GM18502 (cell line): ENCODE results near the gene BDH1.

ENCODE experiments used
- ATAC-seq: cut with Tn5 transposase; IDR thresholded peaks from one replicate; pipeline ENCODE4 v1.9.1; 2021; ENCODE audit warnings: mild to moderate bottlenecking; ENCODE audit not compliant: unreplicated experiment, poor library complexity

Gene BDH1

GRCh38 chr3:197552198-197552597 lies 3.6 kb downstream of the BDH1 start:
- ATAC-seq = no peak

GRCh38 chr3:197550489-197550888 lies 5.3 kb downstream of the BDH1 start:
- ATAC-seq = no peak

GRCh38 chr3:197549261-197549885 lies 6.4 kb downstream of the BDH1 start:
- no peak for ATAC-seq

- no peak for ATAC-seq
Measured at GRCh38 chr3:197547306-197548011, 8.3 kb downstream of the BDH1 start.

- no peak for ATAC-seq
Measured at GRCh38 chr3:197546307-197547085, 9.3 kb downstream of the BDH1 start.

- no peak for ATAC-seq
Measured at GRCh38 chr3:197545571-197545970, 10.2 kb downstream of the BDH1 start.

- no peak for ATAC-seq
Measured at GRCh38 chr3:197545101-197545500, 10.7 kb downstream of the BDH1 start.

GRCh38 chr3:197542741-197543454 lies 12.9 kb downstream of the BDH1 start:
- ATAC-seq = no peak

GRCh38 chr3:197541756-197542539 lies 13.8 kb downstream of the BDH1 start:
- ATAC-seq = no peak

- ATAC-seq = no peak
Measured at GRCh38 chr3:197540961-197541377, 14.8 kb downstream of the BDH1 start.

- ATAC-seq = no peak
Measured at GRCh38 chr3:197539651-197540051, 16.1 kb downstream of the BDH1 start.

GRCh38 chr3:197533927-197534725 lies 21.6 kb downstream of the BDH1 start:
- ATAC-seq = no peak

GRCh38 chr3:197533396-197533795 lies 22.4 kb downstream of the BDH1 start:
- no peak for ATAC-seq

- ATAC-seq = no peak
Measured at GRCh38 chr3:197532388-197532787, 23.4 kb downstream of the BDH1 start.

- no peak for ATAC-seq
Measured at GRCh38 chr3:197528190-197528589, 27.6 kb downstream of the BDH1 start.

GRCh38 chr3:197527569-197527968 lies 28.2 kb downstream of the BDH1 start:
- ATAC-seq = no peak

- no peak for ATAC-seq
Measured at GRCh38 chr3:197525706-197526105, 30.1 kb downstream of the BDH1 start.

- no peak for ATAC-seq
Measured at GRCh38 chr3:197524128-197524527, 31.6 kb downstream of the BDH1 start.

GRCh38 chr3:197523526-197523925 lies 32.2 kb downstream of the BDH1 start:
- no peak for ATAC-seq
